Neural progenitor cell (in vitro differentiated cells): ENCODE results near the gene ORC2.

Experiments
- CTCF ChIP-seq: fragments of 200-600 bp; sonication (generic); IDR thresholded peaks from 2 replicates; pipeline ENCODE4 v1.5.1; 2017; ENCODE audit warnings: antibody characterized with exemption, mild to moderate bottlenecking
- EZH2 ChIP-seq: fragments of 200-600 bp; sonication (generic); IDR thresholded peaks from 2 replicates; pipeline ENCODE4 v1.6.1; 2017; ENCODE audit warnings: antibody characterized with exemption, mild to moderate bottlenecking, moderate library complexity

- peak; percentile 72 for TF ChIP-seq CTCF
- TF ChIP-seq EZH2 = no peak
Measured at GRCh38 chr2:200901459-200902072, 61.9 kb downstream of the ORC2 start.
